Thyroid gland (tissue), 4 donors: ENCODE results near the gene KLHDC9.

Source experiments
- CTCF ChIP-seq, 6 experiments: fragments of 200-600 bp in 3 of 6; fragments of 450-650 bp in 3 of 6; sonication (generic) in 3 of 6; IDR thresholded peaks; one replicate each; pipeline ENCODE4 v1.5.1; 2016 to 2019; ENCODE audit warnings: antibody characterized with exemption in 6 of 6, mild to moderate bottlenecking in 2 of 6, inconsistent platforms in 1 of 6, moderate library complexity in 1 of 6
- POLR2A ChIP-seq, 2 donors: fragments of 450-650 bp; IDR thresholded peaks; one replicate each; pipeline ENCODE4 v1.6.1; 2017; ENCODE audit warnings: antibody characterized with exemption in 2 of 2, mild to moderate bottlenecking in 2 of 2, moderate library complexity in 1 of 2

GRCh38 chr1:161085165-161085564, 13.0 kb upstream of the KLHDC9 start:
- no peak for TF ChIP-seq CTCF (IDR thresholded peaks at IDR 0.05)
- TF ChIP-seq POLR2A (IDR thresholded peaks at IDR 0.05) = no peak
